DOHH2 (cell line): ENCODE results near the gene P2RY1.

Experiments used
- CTCF ChIP-seq: fragments of 200-600 bp; sonication (generic); IDR thresholded peaks from one replicate; pipeline ENCODE4 v1.5.1; 2014; ENCODE audit warnings: antibody characterized with exemption, mild to moderate bottlenecking, low read depth, low read length; ENCODE audit not compliant: poor library complexity, severe bottlenecking
- EZH2phosphoT487 ChIP-seq: fragments of 200-600 bp; sonication (generic); IDR thresholded peaks from 2 replicates; pipeline ENCODE4 v1.6.1; 2017; ENCODE audit warnings: borderline replicate concordance, mild to moderate bottlenecking, antibody characterized with exemption, low read length, moderate library complexity, mixed read lengths

- TF ChIP-seq CTCF, result no peak
- no peak for TF ChIP-seq EZH2phosphoT487
These were observed 44.1 kb upstream of the P2RY1 start for GRCh38 chr3:152790651-152791387.
